SK-N-SH treated with all-trans-retinoic acid at 6 μM for 48 hours (cell line): Measurements from ENCODE around the gene OTUD1.

Source experiments
- CSDC2 ChIP-seq: fragments of 250-450 bp; sonication (Bioruptor Pico); IDR thresholded peaks from 2 replicates; pipeline ENCODE4 v1.5.0; 2020; ENCODE audit warnings: mild to moderate bottlenecking, moderate library complexity
- OSR1 ChIP-seq: fragments of 250-450 bp; sonication (Bioruptor Pico); IDR thresholded peaks from 2 replicates; pipeline ENCODE4 v1.8.0; 2022; ENCODE audit warnings: moderate library complexity, mild to moderate bottlenecking, inconsistent platforms
- RARB ChIP-seq: fragments of 250-450 bp; sonication (Bioruptor Pico); IDR thresholded peaks from 2 replicates; pipeline ENCODE4 v1.8.0; 2021; ENCODE audit warnings: mild to moderate bottlenecking, moderate library complexity
- TSHZ2 ChIP-seq: fragments of 250-450 bp; sonication (Bioruptor Pico); IDR thresholded peaks from 2 replicates; pipeline ENCODE4 v1.5.0; 2020; ENCODE audit warnings: mild to moderate bottlenecking, moderate library complexity
- ZNF8 ChIP-seq: fragments of 450-650 bp; formaldehyde crosslinking; IDR thresholded peaks from 2 replicates; pipeline ENCODE4 v1.5.0; 2020; ENCODE audit warnings: mild to moderate bottlenecking, moderate library complexity

- no peak for TF ChIP-seq RARB (CRISPR knock-in tag)
- no peak for TF ChIP-seq CSDC2 (CRISPR knock-in tag)
- no peak for TF ChIP-seq OSR1 (CRISPR knock-in tag)
- TF ChIP-seq TSHZ2 (CRISPR knock-in tag), result no peak
- no peak for TF ChIP-seq ZNF8 (CRISPR knock-in tag)
These were observed 25.2 kb upstream of the OTUD1 start for GRCh38 chr10:23413629-23414089.
